ENCODE results near the gene ZIC5. TPM values are rescaled to one million over a fixed set of nuclear protein-coding genes. Genes with fewer than 3 reads are reported as not detected.

The ZIC5 gene
- total RNA-seq, 1 experiment from 2014 or later, result not detected

DNA sequence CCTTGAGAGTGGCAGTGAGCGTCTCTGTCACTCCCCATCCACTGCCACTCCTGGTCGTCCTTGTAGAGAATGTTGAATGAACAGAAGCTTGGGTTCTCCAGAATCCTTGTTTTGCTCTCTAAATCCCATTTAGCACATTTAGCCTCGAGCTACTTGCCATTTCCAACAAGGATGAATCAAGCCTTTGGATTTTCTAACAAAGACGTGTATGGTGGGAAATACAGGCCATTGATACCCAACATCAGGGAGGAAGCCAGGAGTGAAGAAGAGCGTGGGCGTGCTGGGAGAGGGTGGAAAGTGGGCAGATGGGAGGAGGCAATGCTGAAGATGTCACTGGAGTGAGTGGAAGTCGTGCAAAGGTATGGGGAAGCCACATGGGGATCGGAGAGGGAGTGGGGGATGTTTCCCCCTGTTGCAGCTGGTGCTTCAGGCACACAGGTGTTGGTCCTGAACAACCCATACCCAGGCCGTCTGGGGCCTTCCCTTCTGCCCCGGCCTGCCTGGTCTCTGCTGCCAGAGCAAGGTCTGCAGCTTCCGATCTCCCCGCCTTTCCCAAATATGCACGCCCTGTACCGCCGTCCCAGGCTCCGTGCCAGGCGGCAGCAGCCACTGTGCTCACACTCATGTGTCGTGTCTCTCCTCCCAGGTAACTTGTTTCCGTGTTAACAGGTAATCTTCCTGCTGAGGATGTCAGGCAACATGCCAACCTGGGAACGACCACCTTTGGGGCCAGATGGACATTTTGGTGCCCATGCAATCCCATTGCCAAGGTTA, 48.7 kb downstream of the ZIC5 start:
- ChIA-PET POLR2A (ENCODE audit: unreplicated experiment) (no interaction called here), CTCF (no interaction called here)
- H3K4me1 ChIP-seq (ENCODE audit: insufficient read depth, low read length), result no peaks in the 10 kb centered on the region
- H3K79me2 ChIP-seq (ENCODE audit: low read length), result no peaks in the 10 kb centered on the region
- DNase-seq, result no peak
- no peak overlapping the region for H2AFZ ChIP-seq (ENCODE audit: low read length)
- no peak for TF ChIP-seq EZH2phosphoT487 (IDR thresholded peaks at IDR 0.05; ENCODE audit: borderline replicate concordance, low read length)
- no peak for TF ChIP-seq EZH2 (IDR thresholded peaks at IDR 0.05; ENCODE audit: low read length, unreplicated experiment)
- TF ChIP-seq, protein P1, sequence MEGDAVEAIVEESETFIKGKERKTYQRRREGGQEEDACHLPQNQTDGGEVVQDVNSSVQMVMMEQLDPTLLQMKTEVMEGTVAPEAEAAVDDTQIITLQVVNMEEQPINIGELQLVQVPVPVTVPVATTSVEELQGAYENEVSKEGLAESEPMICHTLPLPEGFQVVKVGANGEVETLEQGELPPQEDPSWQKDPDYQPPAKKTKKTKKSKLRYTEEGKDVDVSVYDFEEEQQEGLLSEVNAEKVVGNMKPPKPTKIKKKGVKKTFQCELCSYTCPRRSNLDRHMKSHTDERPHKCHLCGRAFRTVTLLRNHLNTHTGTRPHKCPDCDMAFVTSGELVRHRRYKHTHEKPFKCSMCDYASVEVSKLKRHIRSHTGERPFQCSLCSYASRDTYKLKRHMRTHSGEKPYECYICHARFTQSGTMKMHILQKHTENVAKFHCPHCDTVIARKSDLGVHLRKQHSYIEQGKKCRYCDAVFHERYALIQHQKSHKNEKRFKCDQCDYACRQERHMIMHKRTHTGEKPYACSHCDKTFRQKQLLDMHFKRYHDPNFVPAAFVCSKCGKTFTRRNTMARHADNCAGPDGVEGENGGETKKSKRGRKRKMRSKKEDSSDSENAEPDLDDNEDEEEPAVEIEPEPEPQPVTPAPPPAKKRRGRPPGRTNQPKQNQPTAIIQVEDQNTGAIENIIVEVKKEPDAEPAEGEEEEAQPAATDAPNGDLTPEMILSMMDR (conservative IDR thresholded peaks at IDR 0.05; ENCODE audit: low read depth, low read length), result no peak
- H3K4me3 ChIP-seq (ENCODE audit: low read length), result no peak overlapping the region
- ATAC-seq, result no peak
- H3K9ac ChIP-seq (ENCODE audit: low read length), result no peak overlapping the region
- H3K9me3 ChIP-seq (ENCODE audit: low read length), result no peaks in the 10 kb centered on the region
- H3K36me3 ChIP-seq (ENCODE audit: low read depth, low read length), result no peaks in the 10 kb centered on the region
- H3K9me2 ChIP-seq (replicated peaks; ENCODE audit: low read length), result no peaks in the 10 kb centered on the region
- H3F3A ChIP-seq (ENCODE audit: low read length, unreplicated experiment), result no peaks in the 10 kb centered on the region
- H3K4me2 ChIP-seq (ENCODE audit: low read length), result no peak overlapping the region
- no peak overlapping the region for H3K27ac ChIP-seq (ENCODE audit: low read length)
- no TSS peak for BruUV-seq (replicated peaks)
- intact Hi-C loops (cut with micrococcal nuclease), result no loop called here
- H4K20me1 ChIP-seq (ENCODE audit: low read length), result no peaks in the 10 kb centered on the region
- no peaks in the 10 kb centered on the region for H3K27me3 ChIP-seq (ENCODE audit: low read length)

DNA sequence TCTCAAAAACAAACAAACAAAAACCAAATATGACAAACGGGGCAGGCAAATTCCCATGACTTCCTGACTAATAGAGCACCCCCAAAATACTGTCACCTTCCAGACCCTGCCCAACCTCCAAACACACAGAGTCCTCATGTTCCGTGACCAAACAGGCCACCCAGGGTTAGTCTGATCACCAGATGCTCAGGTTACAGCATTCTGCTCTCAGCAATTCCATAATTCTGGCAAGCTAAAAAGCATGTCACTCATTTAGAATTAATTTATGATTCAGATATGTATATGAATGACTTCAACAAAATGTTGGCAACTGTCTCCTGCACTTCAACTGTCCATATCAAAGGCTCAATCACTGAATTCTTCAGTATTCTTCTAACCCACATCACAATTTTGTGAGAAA, 52.4 kb downstream of the ZIC5 start:
- H3K9ac ChIP-seq (ENCODE audit: low read length), result no peak overlapping the region
- DNase-seq (no peak), ATAC-seq (no peak)
- H3K4me3 ChIP-seq (ENCODE audit: low read length), result no peak overlapping the region
- no peaks in the 10 kb centered on the region for H3K9me2 ChIP-seq (replicated peaks; ENCODE audit: low read length)
- BruUV-seq (replicated peaks), result no TSS peak
- POLR2A ChIA-PET (ENCODE audit: unreplicated experiment), result no interaction called here
- H3K9me3 ChIP-seq (ENCODE audit: low read length), result no peaks in the 10 kb centered on the region
- H4K20me1 ChIP-seq (ENCODE audit: low read length), result no peaks in the 10 kb centered on the region
- no peak overlapping the region for H2AFZ ChIP-seq (ENCODE audit: low read length)
- CTCF ChIA-PET, result no interaction called here
- H3K4me2 ChIP-seq (ENCODE audit: low read length), result no peak overlapping the region
- 0 out of 2 replicates have a peak, but pooled peaks cover 2% of the 10 kb centered on the region for H3K27me3 ChIP-seq (ENCODE audit: low read length)
- no peak overlapping the region for H3K27ac ChIP-seq (ENCODE audit: low read length)
- peaks cover 2% of the 10 kb centered on the region; the same call in 1 of the 2 replicates for H3K36me3 ChIP-seq (ENCODE audit: low read depth, low read length)
- intact Hi-C loops (cut with micrococcal nuclease), result loop anchor here (5.0 kb wide), 1 partner anchor 262 kb away; no protein-coding TSS in a partner anchor
- H3F3A ChIP-seq (ENCODE audit: low read length, unreplicated experiment), result no peaks in the 10 kb centered on the region
- TF ChIP-seq EZH2 (IDR thresholded peaks at IDR 0.05; ENCODE audit: low read length, unreplicated experiment) (no peak), EZH2phosphoT487 (IDR thresholded peaks at IDR 0.05; ENCODE audit: borderline replicate concordance, low read length) (no peak)
- H3K79me2 ChIP-seq (ENCODE audit: low read length), result no peaks in the 10 kb centered on the region
- H3K4me1 ChIP-seq (ENCODE audit: insufficient read depth, low read length), result no peaks in the 10 kb centered on the region

DNA sequence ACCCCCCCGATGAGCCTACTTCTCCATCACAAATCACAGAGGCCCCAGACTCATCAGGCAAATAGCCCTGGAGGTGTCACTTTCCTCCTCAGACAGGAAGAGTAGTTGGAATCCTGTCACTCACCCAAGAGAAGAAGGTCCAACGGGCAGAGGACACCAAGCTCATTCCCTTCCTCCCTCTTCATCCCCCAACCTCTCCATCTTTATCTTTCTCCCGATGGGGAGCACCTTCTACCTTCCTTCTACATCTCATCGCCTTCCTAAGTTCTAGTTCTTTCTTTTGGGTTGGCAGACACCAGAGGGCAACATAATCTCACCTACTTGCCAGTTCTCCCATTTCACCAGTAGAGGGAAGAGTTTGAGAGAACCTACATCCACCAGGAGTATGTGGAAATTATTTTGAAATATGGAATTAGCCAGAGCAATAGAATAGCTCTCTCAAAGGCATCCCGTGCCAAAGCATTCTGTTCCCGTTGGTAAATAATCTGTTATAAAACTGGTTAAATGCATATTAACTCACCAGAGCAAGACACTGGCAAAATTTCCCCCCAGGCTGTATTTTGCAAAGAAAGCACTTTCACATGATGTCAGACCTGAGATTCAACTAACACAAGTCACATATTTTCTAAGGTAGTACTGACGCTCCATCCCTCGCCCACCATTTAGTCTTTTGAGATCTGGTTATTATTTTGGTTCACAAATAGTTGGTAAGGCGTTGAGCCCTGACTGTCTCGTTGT, 55.0 kb downstream of the ZIC5 start:
- H3F3A ChIP-seq (ENCODE audit: low read length, unreplicated experiment), result no peaks in the 10 kb centered on the region
- H4K20me1 ChIP-seq (ENCODE audit: low read length), result no peaks in the 10 kb centered on the region
- H3K36me3 ChIP-seq (ENCODE audit: low read depth, low read length), result peaks cover 2% of the 10 kb centered on the region; the same call in 1 of the 2 replicates
- no peak overlapping the region for H3K4me3 ChIP-seq (ENCODE audit: low read length)
- H3K27me3 ChIP-seq (ENCODE audit: low read length), result peaks cover 22% of the 10 kb centered on the region
- no peaks in the 10 kb centered on the region for H3K79me2 ChIP-seq (ENCODE audit: low read length)
- H2AFZ ChIP-seq (ENCODE audit: low read length), result no peak overlapping the region
- no peaks in the 10 kb centered on the region for H3K9me3 ChIP-seq (ENCODE audit: low read length)
- no peak overlapping the region for H3K9ac ChIP-seq (ENCODE audit: low read length)
- no peak overlapping the region for H3K4me2 ChIP-seq (ENCODE audit: low read length)
- no peak overlapping the region for H3K27ac ChIP-seq (ENCODE audit: low read length)
- intact Hi-C loops (cut with micrococcal nuclease), result loop anchor here (1.0 to 5.0 kb wide), 3 partner anchors 259 to 598 kb away; no protein-coding TSS in a partner anchor
- BruUV-seq (replicated peaks), result no TSS peak
- ATAC-seq (peak; percentile 88), DNase-seq (peak; percentile 69)
- H3K9me2 ChIP-seq (replicated peaks; ENCODE audit: low read length), result no peaks in the 10 kb centered on the region
- H3K4me1 ChIP-seq (ENCODE audit: insufficient read depth, low read length), result no peaks in the 10 kb centered on the region
- POLR2A ChIA-PET (ENCODE audit: unreplicated experiment), result no interaction called here
- CTCF ChIA-PET, result interaction anchor here (0.5 to 1.0 kb wide), 4 partner anchors 264 to 598 kb away, joined by 3 to 13 read pairs (median 3); no protein-coding TSS in a partner anchor
- TF ChIP-seq, protein P1 (conservative IDR thresholded peaks at IDR 0.05; ENCODE audit: low read depth, low read length), result peak; percentile 95
- TF ChIP-seq EZH2 (IDR thresholded peaks at IDR 0.05; ENCODE audit: low read length, unreplicated experiment), result no peak
- TF ChIP-seq EZH2phosphoT487 (IDR thresholded peaks at IDR 0.05; ENCODE audit: borderline replicate concordance, low read length), result no peak
